Astrocyte (in vitro differentiated cells and primary cell): ENCODE measurements around the gene CEACAM4. TPM values are rescaled to one million over a fixed set of nuclear protein-coding genes. Genes with fewer than 3 reads are reported as not detected.
"Not testable (repeated sequence)": the region's sequence is repeated elsewhere in the genome, so short reads cannot be mapped to it uniquely, and the experiment has no call there.

ENCODE experiments used
- DNase-seq: peaks from one replicate; pipeline ENCODE4 v3.0.0-alpha.2; 2010; ENCODE audit warnings: low read depth
- FAIRE-seq: peaks from 2 replicates; lab custom pipeline; 2011; peaks lifted over from hg19 to GRCh38; lab: Jason Lieb, UNC
- H2AFZ ChIP-seq: 2 replicates; pipeline ENCODE4 v1.6.0; 2012; ENCODE audit warnings: low read depth, low read length, inconsistent platforms
- H3K27ac ChIP-seq: 2 replicates; pipeline ENCODE4 v1.5.1; 2011; ENCODE audit warnings: low read depth, low read length, inconsistent platforms
- H3K27me3 ChIP-seq: 2 replicates; pipeline ENCODE4 v1.6.0; 2011; ENCODE audit warnings: low read length, inconsistent platforms; ENCODE audit not compliant: insufficient read depth
- H3K36me3 ChIP-seq: 2 replicates; pipeline ENCODE4 v1.5.1; 2011; ENCODE audit warnings: low read length, inconsistent platforms; ENCODE audit not compliant: insufficient read depth
- H3K4me1 ChIP-seq: 2 replicates; pipeline ENCODE4 v1.5.1; 2011; ENCODE audit warnings: low read length, inconsistent platforms; ENCODE audit not compliant: insufficient read depth
- H3K4me2 ChIP-seq: 2 replicates; pipeline ENCODE4 v1.6.0; 2012; ENCODE audit warnings: low read length, inconsistent platforms
- H3K4me3 ChIP-seq: 2 replicates; pipeline ENCODE4 v1.5.1; 2011; ENCODE audit warnings: low read depth, mild to moderate bottlenecking, low read length, inconsistent platforms; ENCODE audit not compliant: insufficient read depth
- H3K79me2 ChIP-seq: 2 replicates; pipeline ENCODE4 v1.6.0; 2012; ENCODE audit warnings: mild to moderate bottlenecking, low read length, inconsistent platforms; ENCODE audit not compliant: insufficient read depth
- H3K9ac ChIP-seq: 2 replicates; pipeline ENCODE4 v1.6.0; 2012; ENCODE audit warnings: mild to moderate bottlenecking, low read length, inconsistent platforms
- H3K9me3 ChIP-seq: 2 replicates; pipeline ENCODE4 v1.5.1; 2012; ENCODE audit warnings: low read depth, mild to moderate bottlenecking, low read length, inconsistent platforms; ENCODE audit not compliant: insufficient read depth
- H4K20me1 ChIP-seq: 2 replicates; pipeline ENCODE4 v1.6.0; 2012; ENCODE audit warnings: low read length, inconsistent platforms; ENCODE audit not compliant: insufficient read depth
- H3K27ac Mint-ChIP-seq: one replicate; pipeline ENCODE4 v1.8.0; 2021; ENCODE audit warnings: mild to moderate bottlenecking, mixed read lengths; ENCODE audit not compliant: unreplicated experiment
- H3K27me3 Mint-ChIP-seq: one replicate; pipeline ENCODE4 v1.8.0; 2021; ENCODE audit warnings: low read depth, mixed read lengths; ENCODE audit not compliant: unreplicated experiment
- H3K36me3 Mint-ChIP-seq: one replicate; pipeline ENCODE4 v1.8.0; 2021; ENCODE audit warnings: low read depth, mixed read lengths; ENCODE audit not compliant: unreplicated experiment
- H3K4me1 Mint-ChIP-seq: one replicate; pipeline ENCODE4 v1.8.0; 2021; ENCODE audit warnings: low read depth, mixed read lengths; ENCODE audit not compliant: unreplicated experiment
- H3K4me3 Mint-ChIP-seq: one replicate; pipeline ENCODE4 v1.8.0; 2021; ENCODE audit warnings: mild to moderate bottlenecking, moderate library complexity, mixed read lengths; ENCODE audit not compliant: unreplicated experiment
- H3K9me3 Mint-ChIP-seq: one replicate; pipeline ENCODE4 v1.8.0; 2021; ENCODE audit warnings: mild to moderate bottlenecking, mixed read lengths; ENCODE audit not compliant: unreplicated experiment
- CTCF ChIP-seq: IDR thresholded peaks from 2 replicates; pipeline ENCODE4 v1.5.1; 2011; ENCODE audit warnings: low read depth, mild to moderate bottlenecking, inconsistent platforms, low read length, moderate library complexity; ENCODE audit not compliant: insufficient read depth
- EZH2 ChIP-seq: IDR thresholded peaks from 2 replicates; pipeline ENCODE4 v1.6.1; 2012; ENCODE audit warnings: mild to moderate bottlenecking, low read length, inconsistent platforms; ENCODE audit not compliant: insufficient read depth
- total RNA-seq: library from RNA; stranded (reverse); gene quantifications from 2 replicates; pipeline ENCODE4 v1.2.1, GENCODE V29; 2021

The CEACAM4 gene
- total RNA-seq, 1 donor from 2014 or later, result not detected

- no peaks in the 10 kb centered on the region for H3K4me1 Mint-ChIP-seq
- no peak overlapping the region for H3K4me2 ChIP-seq
- FAIRE-seq, result no peak
- no peak for DNase-seq
- no peak overlapping the region for H3K9ac ChIP-seq
- H3K27ac Mint-ChIP-seq, result no peak overlapping the region
- no peaks in the 10 kb centered on the region for H3K4me1 ChIP-seq
- no peaks in the 10 kb centered on the region for H3K79me2 ChIP-seq
- H3K27me3 Mint-ChIP-seq, result peaks cover 67% of the 10 kb centered on the region
- no peaks in the 10 kb centered on the region for H3K36me3 ChIP-seq
- H3K9me3 ChIP-seq, result peaks cover 2% of the 10 kb centered on the region
- H3K27ac ChIP-seq, result no peak overlapping the region
- H3K4me3 ChIP-seq, result no peak overlapping the region
- no peaks in the 10 kb centered on the region for H3K27me3 ChIP-seq
- peaks cover 32% of the 10 kb centered on the region for H3K9me3 Mint-ChIP-seq
- no peak overlapping the region for H2AFZ ChIP-seq
- no peaks in the 10 kb centered on the region for H3K36me3 Mint-ChIP-seq
- no peak for TF ChIP-seq EZH2
- no peak for TF ChIP-seq CTCF
- no peaks in the 10 kb centered on the region for H4K20me1 ChIP-seq
- no peak overlapping the region for H3K4me3 Mint-ChIP-seq
Observed at GRCh38 chr19:41586064-41586463, 40.8 kb downstream of the CEACAM4 start.

DNA sequence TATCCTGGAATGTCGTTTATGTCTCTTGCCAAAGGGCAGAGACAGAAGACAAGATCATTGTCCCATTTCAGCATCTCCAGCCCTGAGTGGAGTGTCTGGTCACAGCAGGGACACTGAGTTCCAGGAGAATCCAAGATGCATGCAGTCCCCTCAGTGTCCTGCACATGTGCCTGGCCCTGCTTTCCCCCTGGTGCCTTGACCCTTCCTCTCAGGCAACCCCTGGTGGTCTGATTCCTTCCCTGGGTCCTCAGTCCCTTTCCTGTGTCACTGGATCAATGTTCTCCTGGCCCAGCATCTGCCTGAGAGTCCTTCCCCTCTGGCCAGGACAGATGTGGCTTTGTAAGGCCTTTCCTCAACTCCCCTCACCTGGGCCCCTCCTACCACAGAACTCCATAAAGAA is 41.9 kb downstream of the CEACAM4 start:
- Histone ChIP-seq H4K20me1 (no peaks in the 10 kb centered on the region), H2AFZ (no peak overlapping the region), H3K4me3 (no peak overlapping the region), H3K4me2 (no peak overlapping the region), H3K9ac (no peak overlapping the region), H3K27me3 (no peaks in the 10 kb centered on the region), H3K79me2 (no peaks in the 10 kb centered on the region), H3K27ac (no peak overlapping the region), H3K36me3 (no peaks in the 10 kb centered on the region), H3K9me3 (peaks cover 2% of the 10 kb centered on the region), H3K4me1 (no peaks in the 10 kb centered on the region)
- DNase-seq, result no peak
- H3K4me1 Mint-ChIP-seq, result no peaks in the 10 kb centered on the region
- no peak for FAIRE-seq
- no peak overlapping the region for H3K4me3 Mint-ChIP-seq
- H3K27ac Mint-ChIP-seq, result no peak overlapping the region
- TF ChIP-seq EZH2, result no peak
- TF ChIP-seq CTCF, result no peak
- peaks cover 39% of the 10 kb centered on the region for H3K9me3 Mint-ChIP-seq
- H3K27me3 Mint-ChIP-seq, result peaks cover 60% of the 10 kb centered on the region
- peaks cover 4% of the 10 kb centered on the region for H3K36me3 Mint-ChIP-seq

GRCh38 chr19:41584260-41584810 is 42.5 kb downstream of the CEACAM4 start:
- DNase-seq (no peak), FAIRE-seq (no peak)
- peaks cover 60% of the 10 kb centered on the region for H3K27me3 Mint-ChIP-seq
- H3K9me3 Mint-ChIP-seq, result peaks cover 39% of the 10 kb centered on the region
- Histone ChIP-seq H4K20me1 (no peaks in the 10 kb centered on the region), H3K9ac (no peak overlapping the region), H2AFZ (no peak overlapping the region), H3K36me3 (no peaks in the 10 kb centered on the region), H3K9me3 (peaks cover 2% of the 10 kb centered on the region), H3K4me1 (no peaks in the 10 kb centered on the region), H3K79me2 (no peaks in the 10 kb centered on the region), H3K27ac (no peak overlapping the region), H3K4me2 (no peak overlapping the region), H3K4me3 (no peak overlapping the region), H3K27me3 (no peaks in the 10 kb centered on the region)
- H3K4me3 Mint-ChIP-seq, result no peak overlapping the region
- H3K36me3 Mint-ChIP-seq, result peaks cover 4% of the 10 kb centered on the region
- H3K27ac Mint-ChIP-seq, result no peak overlapping the region
- no peaks in the 10 kb centered on the region for H3K4me1 Mint-ChIP-seq
- no peak for TF ChIP-seq EZH2
- no peak for TF ChIP-seq CTCF

- H3K9ac ChIP-seq, H3K4me3 Mint-ChIP-seq, H3K27ac Mint-ChIP-seq, H3K4me2 ChIP-seq, H3K4me3 ChIP-seq, H3K36me3 Mint-ChIP-seq, H3K79me2 ChIP-seq, H2AFZ ChIP-seq, H3K9me3 ChIP-seq, FAIRE-seq, H3K4me1 ChIP-seq, H3K4me1 Mint-ChIP-seq, DNase-seq, H3K36me3 ChIP-seq, H3K27me3 ChIP-seq, H4K20me1 ChIP-seq, H3K27ac ChIP-seq: not testable (repeated sequence)
- Mint-ChIP-seq H3K9me3 (peaks cover 39% of the 10 kb centered on the region), H3K27me3 (peaks cover 62% of the 10 kb centered on the region)
Observed at GRCh38 chr19:41582577-41583182, 44.2 kb downstream of the CEACAM4 start.
